GM12874 (cell line): Measurements from ENCODE around the gene NHLRC4.
A peak's percentile ranks its signal among the peaks of the same experiment; 100 is the strongest.

Experiments
- CTCF ChIP-seq: IDR thresholded peaks from 2 replicates; pipeline ENCODE4 v1.5.1; 2011; ENCODE audit warnings: low read depth, mild to moderate bottlenecking, control low read depth, low read length, moderate library complexity; ENCODE audit not compliant: insufficient read depth

The NHLRC4 gene

DNA sequence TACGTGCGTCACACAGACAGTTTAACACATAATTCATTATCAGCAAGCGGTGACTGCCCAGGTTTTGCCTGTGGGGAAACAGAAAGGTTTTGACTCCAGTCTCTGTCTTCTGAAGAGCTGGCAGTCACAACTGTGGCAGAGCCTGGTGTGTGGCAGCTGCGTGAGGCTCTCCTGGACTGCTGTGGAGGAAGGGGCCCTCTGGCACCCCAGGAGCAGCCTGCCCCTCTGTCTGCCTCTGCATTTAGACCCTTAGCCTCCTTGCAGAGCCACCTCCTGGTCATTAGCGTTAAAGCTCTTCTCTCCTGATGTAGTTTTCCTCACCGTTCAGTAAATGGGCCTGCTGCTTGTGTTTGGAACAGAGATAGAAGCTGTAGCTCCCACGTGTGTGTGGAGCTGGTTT, 34.0 kb downstream of the NHLRC4 start:
- peak; percentile 32; the same call in 1 of the 2 replicates for TF ChIP-seq CTCF

- TF ChIP-seq CTCF: no peak
Observed at GRCh38 chr16:603933-604332, 37.1 kb downstream of the NHLRC4 start.

GRCh38 chr16:606656-607307, 40.0 kb downstream of the NHLRC4 start:
- no peak for TF ChIP-seq CTCF

- TF ChIP-seq CTCF: no peak
Observed at GRCh38 chr16:608019-608418, 41.2 kb downstream of the NHLRC4 start.

GRCh38 chr16:609316-609715, 42.5 kb downstream of the NHLRC4 start:
- no peak for TF ChIP-seq CTCF

DNA sequence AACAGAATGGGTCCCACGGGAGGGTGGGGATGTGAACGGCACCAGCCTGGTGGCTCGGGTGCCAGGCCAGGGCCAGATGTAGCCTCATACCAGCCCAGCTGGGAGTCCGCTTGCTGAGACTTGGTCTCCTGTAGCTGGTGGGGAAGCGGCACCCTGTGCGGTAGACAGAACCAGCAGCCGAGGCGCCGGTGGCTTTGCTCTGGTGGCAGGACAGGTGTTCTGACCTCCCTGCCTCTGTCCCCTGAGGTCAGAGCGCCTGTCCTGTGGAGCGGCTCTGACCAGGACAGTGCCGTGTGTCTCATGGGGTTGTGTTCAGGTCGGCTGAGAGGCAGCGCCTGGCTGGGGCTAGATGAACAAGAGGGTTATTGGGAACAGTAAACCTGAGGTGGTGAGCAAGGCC, 43.2 kb downstream of the NHLRC4 start:
- no peak for TF ChIP-seq CTCF

DNA sequence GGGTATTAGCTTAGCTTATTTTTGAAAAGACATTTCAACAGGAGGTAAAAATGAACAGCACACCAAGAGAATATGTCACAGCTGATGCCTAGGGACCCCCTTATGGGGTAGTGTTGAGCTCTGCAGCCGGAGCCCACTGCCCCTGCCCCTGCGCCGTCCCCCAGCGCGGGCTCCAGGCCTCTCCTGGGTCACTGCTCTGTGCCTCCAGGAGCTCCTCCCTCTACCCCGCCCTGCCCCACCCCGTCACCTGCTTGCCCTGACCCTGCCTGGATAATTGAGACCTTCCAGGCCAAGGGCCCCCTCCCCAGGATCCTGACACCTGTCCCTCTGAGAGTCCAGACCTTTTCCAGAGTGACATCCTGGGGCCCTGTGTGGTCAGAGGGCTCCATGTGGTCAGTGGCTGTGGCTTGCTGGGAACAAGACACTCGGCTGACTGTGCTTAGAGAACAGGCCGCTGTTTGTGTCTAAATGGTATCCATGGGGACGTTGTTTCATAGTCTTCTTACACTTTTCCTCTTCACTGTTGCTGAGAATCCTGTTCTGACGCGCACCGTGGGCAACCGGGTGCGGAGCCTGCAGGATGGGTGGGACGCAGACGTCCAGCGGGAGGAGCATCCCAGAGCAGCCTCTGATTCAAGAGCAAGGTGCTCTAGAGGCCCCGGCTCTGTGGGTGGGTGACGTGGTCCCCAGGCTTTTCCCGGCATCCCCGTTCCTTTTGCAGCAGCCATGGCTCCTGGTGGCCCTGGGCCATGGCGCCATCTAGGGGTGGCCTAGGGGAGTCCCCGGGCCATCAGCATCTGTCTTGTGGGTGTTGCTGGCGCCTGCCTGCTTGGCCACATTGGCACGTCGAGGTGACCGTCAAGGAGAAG, 43.9 kb downstream of the NHLRC4 start:
- TF ChIP-seq CTCF: peak; percentile 70
